ENCODE measurements around the gene CCDC200. TPM values are rescaled to one million over a fixed set of nuclear protein-coding genes. Genes with fewer than 3 reads are reported as not detected.

The CCDC200 gene
- polyA plus RNA-seq, 3 donors: 0.10 to 2.5 TPM; not detected in 1

DNA sequence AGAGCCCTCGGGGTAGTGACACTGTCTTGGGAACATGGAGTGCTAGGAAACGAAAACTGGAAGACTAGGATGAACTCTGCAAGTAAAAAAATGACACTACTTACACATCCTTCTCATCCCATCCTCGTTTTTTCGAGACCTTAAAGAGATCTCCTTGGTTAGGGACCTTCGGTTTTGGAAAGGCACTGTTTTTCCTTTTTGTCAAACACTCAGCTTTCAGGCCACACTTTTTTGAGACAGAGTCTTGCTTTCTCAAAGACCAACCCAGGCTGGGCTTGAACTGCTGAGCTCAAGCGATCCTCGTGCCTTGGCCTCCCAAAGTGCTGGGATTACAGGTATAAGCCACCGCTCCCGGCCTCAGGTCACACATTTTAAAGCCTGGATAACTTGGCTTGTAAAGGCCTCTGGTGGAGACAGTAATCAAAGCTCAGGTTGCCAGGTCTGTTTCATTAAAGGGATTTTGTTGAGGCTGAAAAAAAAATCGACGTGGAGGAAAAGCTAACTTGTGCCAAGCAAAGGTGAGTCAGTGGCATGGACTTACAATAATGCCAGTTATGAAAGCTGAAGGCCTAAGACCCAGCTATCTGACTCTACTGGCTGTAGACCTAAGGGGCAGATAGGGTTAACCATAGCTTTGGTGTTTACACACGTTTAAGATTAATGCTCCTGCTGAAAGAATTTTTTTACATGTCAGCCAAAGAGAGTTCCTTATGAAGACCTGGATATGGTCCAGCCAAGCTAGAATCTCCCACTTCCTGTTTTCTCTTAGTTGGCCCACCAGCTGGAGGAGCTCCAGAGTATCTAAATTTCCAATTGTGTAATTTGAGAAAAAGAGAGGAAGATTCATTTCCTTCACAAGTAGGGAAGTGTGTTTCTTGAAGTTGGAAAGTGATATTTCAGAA lies 56.6 kb downstream of the CCDC200 start:
- WGBS, 3 donors: 4 to 9% (median 8%) methylated on average over 12 of the region's 12 CpGs
- peak overlapping the region; percentile 42 for H3K27ac ChIP-seq (ENCODE audit: low read depth, low read length)

Other genes with a start within 250 kb of the CCDC200 start
- gene PTGES3L, start 248.5 kb downstream of the CCDC200 start, polyA plus RNA-seq: 1 to 10 TPM in 1 of 3 donors, under 1 TPM in 2; 0.19 to 3.9 (median 0.40) TPM
- gene RUNDC1, start 248.1 kb downstream of the CCDC200 start, polyA plus RNA-seq: 1 to 10 TPM; 4.3 to 5.6 (median 4.6) TPM
- 1,000 to 10,000 TPM; 1,783 to 4,377 (median 3,127) TPM for gene RPL27, start 230.2 kb downstream of the CCDC200 start, polyA plus RNA-seq
- gene IFI35, start 221.8 kb downstream of the CCDC200 start, polyA plus RNA-seq: 10 to 100 TPM; 11.4 to 56.8 (median 34.1) TPM
- gene VAT1, start 206.2 kb downstream of the CCDC200 start, polyA plus RNA-seq: 100 to 1,000 TPM in 2 of 3 donors, 10 to 100 TPM in 1; 50.8 to 200 (median 118) TPM
- 1 to 10 TPM in 1 of 3 donors, under 1 TPM in 2; 0.22 to 1.8 (median 0.28) TPM for gene RND2, start 203.4 kb downstream of the CCDC200 start, polyA plus RNA-seq
- 1 to 10 TPM; 1.0 to 3.6 (median 1.2) TPM for gene BRCA1, start 103.3 kb downstream of the CCDC200 start, polyA plus RNA-seq
- gene NBR1, start 57.4 kb downstream of the CCDC200 start, polyA plus RNA-seq: 10 to 100 TPM; 20.9 to 48.0 (median 30.2) TPM
- 1 to 10 TPM; 1.4 to 4.5 (median 3.6) TPM for gene TMEM106A, start 16.7 kb downstream of the CCDC200 start, polyA plus RNA-seq
- gene RNU2-1, start 5.4 kb upstream of the CCDC200 start, polyA plus RNA-seq: not detected
- 10 to 100 TPM in 2 of 3 donors, 1 to 10 TPM in 1; 7.2 to 58.1 (median 15.1) TPM for gene ARL4D, start 170.4 kb upstream of the CCDC200 start, polyA plus RNA-seq